HEK293 (cell line): ENCODE measurements around the gene NAMPT.
A peak's percentile ranks its signal among the peaks of the same experiment; 100 is the strongest.

Experiments used
- AEBP2 ChIP-seq: fragments of 450-650 bp; formaldehyde crosslinking; IDR thresholded peaks from 2 replicates; pipeline ENCODE4 v1.5.1; 2016; ENCODE audit warnings: missing biosample characterization, missing genetic modification characterization, borderline replicate concordance
- BCL11A ChIP-seq: fragments of 450-650 bp; formaldehyde crosslinking; IDR thresholded peaks from 2 replicates; pipeline ENCODE4 v1.5.1; 2016; ENCODE audit warnings: low read depth, missing biosample characterization, missing genetic modification characterization
- EGR2 ChIP-seq: fragments of 450-650 bp; formaldehyde crosslinking; IDR thresholded peaks from 2 replicates; pipeline ENCODE4 v1.5.1; 2016; ENCODE audit warnings: low read depth, missing biosample characterization, missing genetic modification characterization
- ELK4 ChIP-seq: IDR thresholded peaks from 2 replicates; pipeline ENCODE4 v1.6.1; 2011; ENCODE audit warnings: mild to moderate bottlenecking, low read depth, low read length, borderline replicate concordance
- HIC1 ChIP-seq: fragments of 450-650 bp; formaldehyde crosslinking; IDR thresholded peaks from 2 replicates; pipeline ENCODE4 v1.5.1; 2016; ENCODE audit warnings: missing biosample characterization, missing genetic modification characterization
- HOXD13 ChIP-seq: sonication (generic); formaldehyde crosslinking; IDR thresholded peaks from 2 replicates; pipeline ENCODE4 v1.8.0; 2022; ENCODE audit warnings: missing genetic modification reagents, borderline replicate concordance
- OVOL3 ChIP-seq: fragments of 450-650 bp; formaldehyde crosslinking; IDR thresholded peaks from 2 replicates; pipeline ENCODE4 v1.5.1; 2016; ENCODE audit warnings: missing biosample characterization, missing genetic modification characterization
- PRDM2 ChIP-seq: fragments of 450-650 bp; formaldehyde crosslinking; IDR thresholded peaks from 2 replicates; pipeline ENCODE4 v1.5.1; 2016; ENCODE audit warnings: missing biosample characterization, missing genetic modification characterization, borderline replicate concordance
- SP3 ChIP-seq: fragments of 450-650 bp; formaldehyde crosslinking; IDR thresholded peaks from 2 replicates; pipeline ENCODE4 v1.5.1; 2016; ENCODE audit warnings: missing biosample characterization, missing genetic modification characterization
- WT1 ChIP-seq: fragments of 450-650 bp; formaldehyde crosslinking; IDR thresholded peaks from 2 replicates; pipeline ENCODE4 v1.5.1; 2016; ENCODE audit warnings: missing biosample characterization, missing genetic modification characterization
- ZBTB26 ChIP-seq: fragments of 450-650 bp; formaldehyde crosslinking; optimal IDR thresholded peaks from 2 replicates; pipeline ENCODE3; 2016; ENCODE audit warnings: missing biosample characterization, mild to moderate bottlenecking, missing genetic modification characterization
- ZFP3 ChIP-seq: fragments of 450-650 bp; formaldehyde crosslinking; IDR thresholded peaks from 2 replicates; pipeline ENCODE4 v1.5.1; 2016; ENCODE audit warnings: low read depth, missing biosample characterization, missing genetic modification characterization
- ZFP41 ChIP-seq: fragments of 450-650 bp; formaldehyde crosslinking; IDR thresholded peaks from 2 replicates; pipeline ENCODE4 v1.5.1; 2016; ENCODE audit warnings: missing biosample characterization, missing genetic modification characterization, borderline replicate concordance
- ZNF174 ChIP-seq: fragments of 450-650 bp; formaldehyde crosslinking; IDR thresholded peaks from 2 replicates; pipeline ENCODE4 v1.5.0; 2017; ENCODE audit warnings: missing biosample characterization, mild to moderate bottlenecking, missing genetic modification characterization
- ZNF24 ChIP-seq: fragments of 450-650 bp; formaldehyde crosslinking; IDR thresholded peaks from 2 replicates; pipeline ENCODE4 v1.5.1; 2016; ENCODE audit warnings: missing biosample characterization, missing genetic modification characterization
- ZNF266 ChIP-seq: fragments of 450-650 bp; formaldehyde crosslinking; IDR thresholded peaks from 2 replicates; pipeline ENCODE4 v1.5.1; 2016; ENCODE audit warnings: missing biosample characterization, missing genetic modification characterization, low read depth
- ZNF335 ChIP-seq: fragments of 450-650 bp; formaldehyde crosslinking; conservative IDR thresholded peaks from 2 replicates; pipeline ENCODE4 v1.5.1; 2016; ENCODE audit warnings: missing biosample characterization, missing genetic modification characterization
- ZNF501 ChIP-seq: fragments of 450-650 bp; formaldehyde crosslinking; IDR thresholded peaks from 2 replicates; pipeline ENCODE4 v1.5.1; 2016; ENCODE audit warnings: missing biosample characterization, missing genetic modification characterization
- ZNF510 ChIP-seq: fragments of 450-650 bp; formaldehyde crosslinking; IDR thresholded peaks from 2 replicates; pipeline ENCODE4 v1.5.1; 2018; ENCODE audit warnings: mild to moderate bottlenecking, missing genetic modification characterization, missing biosample characterization; ENCODE audit not compliant: insufficient replicate concordance
- ZNF521 ChIP-seq: fragments of 450-650 bp; formaldehyde crosslinking; IDR thresholded peaks from 2 replicates; pipeline ENCODE4 v1.5.1; 2017; ENCODE audit warnings: missing biosample characterization, mild to moderate bottlenecking, missing genetic modification characterization
- ZNF544 ChIP-seq: fragments of 450-650 bp; formaldehyde crosslinking; IDR thresholded peaks from 2 replicates; pipeline ENCODE4 v1.5.0; 2017; ENCODE audit warnings: missing biosample characterization, missing genetic modification characterization
- ZNF561 ChIP-seq: fragments of 450-650 bp; IDR thresholded peaks from 2 replicates; pipeline ENCODE4 v1.5.1; 2018; ENCODE audit warnings: missing biosample characterization, missing genetic modification characterization, borderline replicate concordance
- ZNF596 ChIP-seq: fragments of 450-650 bp; IDR thresholded peaks from 2 replicates; pipeline ENCODE4 v1.5.0; 2018; ENCODE audit warnings: missing biosample characterization, mild to moderate bottlenecking, missing genetic modification characterization, moderate library complexity
- ZNF600 ChIP-seq: fragments of 450-650 bp; formaldehyde crosslinking; IDR thresholded peaks from 2 replicates; pipeline ENCODE4 v1.5.1; 2016; ENCODE audit warnings: missing biosample characterization, missing genetic modification characterization
- ZNF629 ChIP-seq: fragments of 450-650 bp; formaldehyde crosslinking; IDR thresholded peaks from 2 replicates; pipeline ENCODE4 v1.5.1; 2017; ENCODE audit warnings: missing biosample characterization, missing genetic modification characterization
- ZNF768 ChIP-seq: fragments of 450-650 bp; formaldehyde crosslinking; IDR thresholded peaks from 2 replicates; pipeline ENCODE4 v1.5.1; 2018; ENCODE audit warnings: missing biosample characterization, mild to moderate bottlenecking, missing genetic modification characterization
- ZNF837 ChIP-seq: fragments of 450-650 bp; formaldehyde crosslinking; IDR thresholded peaks from 2 replicates; pipeline ENCODE4 v1.5.1; 2016; ENCODE audit warnings: missing biosample characterization, missing genetic modification characterization
- ZSCAN23 ChIP-seq: fragments of 450-650 bp; formaldehyde crosslinking; IDR thresholded peaks from 2 replicates; pipeline ENCODE4 v1.5.1; 2016; ENCODE audit warnings: missing biosample characterization, missing genetic modification characterization

NAMPT gene

GRCh38 chr7:106285051-106285854, 470 bp upstream of the NAMPT start (continued):
- TF ChIP-seq ZNF266 (tag by site-specific recombination) (no peak), AEBP2 (tag by site-specific recombination) (no peak), ZNF501 (tag by site-specific recombination) (peak; percentile 80), ZNF24 (0 out of 2 replicates have a peak, but pooled peaks have one; percentile 63), BCL11A (no peak), ZSCAN23 (tag by site-specific recombination) (no peak), ZFP3 (no peak), ZNF521 (tag by site-specific recombination) (no peak), ZNF561 (tag by site-specific recombination) (no peak; the same call in 1 of the 2 replicates), ZNF544 (no peak), HOXD13 (no peak), ZNF837 (tag by site-specific recombination) (no peak), ELK4 (no peak), ZBTB26 (peak; percentile 84), ZNF768 (tag by site-specific recombination) (no peak), OVOL3 (no peak), ZNF600 (tag by site-specific recombination) (peak; percentile 86), ZNF629 (peak; percentile 88), SP3 (tag by site-specific recombination) (peak; percentile 94), ZNF174 (tag by site-specific recombination) (no peak), ZNF335 (tag by site-specific recombination) (peak; percentile 96), ZFP41 (no peak), EGR2 (tag by site-specific recombination) (peak; percentile 38; the same call in 1 of the 2 replicates), ZNF596 (tag by site-specific recombination) (no peak), WT1 (tag by site-specific recombination) (peak; percentile 24; the same call in 1 of the 2 replicates), HIC1 (tag by site-specific recombination) (peak; percentile 79), PRDM2 (tag by site-specific recombination) (no peak), ZNF510 (tag by site-specific recombination) (no peak)
